Measurements from ENCODE around the gene CEP76. TPM values are rescaled to one million over a fixed set of nuclear protein-coding genes. Genes with fewer than 3 reads are reported as not detected.
"Not testable (repeated sequence)": the region's sequence is repeated elsewhere in the genome, so short reads cannot be mapped to it uniquely, and the experiment has no call there.

CEP76 gene
- polyA plus RNA-seq, 1 donor = 7.0 TPM

- H3K36me3 ChIP-seq (ENCODE audit: control insufficient read depth, insufficient read depth, low read length); DNase-seq; H3K4me3 ChIP-seq (ENCODE audit: low read length); H3K27ac ChIP-seq (ENCODE audit: low read length); H3K4me1 ChIP-seq (ENCODE audit: control insufficient read depth, insufficient read depth, low read length); H3K9me3 ChIP-seq (ENCODE audit: control insufficient read depth, low read depth, low read length); H3K27me3 ChIP-seq (ENCODE audit: control insufficient read depth, insufficient read depth, low read length): not testable (repeated sequence)
- no CpG with 5 or more reads among the region's 3 CpGs for WGBS (ENCODE audit: insufficient coverage, low lambda C conversion rate)
Observed at GRCh38 chr18:12627199-12627598, 75.3 kb downstream of the CEP76 start.

- Histone ChIP-seq H3K9me3 (ENCODE audit: control insufficient read depth, low read depth, low read length) (no peaks in the 10 kb centered on the region), H3K36me3 (ENCODE audit: control insufficient read depth, insufficient read depth, low read length) (no peaks in the 10 kb centered on the region), H3K4me3 (ENCODE audit: low read length) (no peak overlapping the region), H3K27ac (ENCODE audit: low read length) (no peak overlapping the region), H3K4me1 (ENCODE audit: control insufficient read depth, insufficient read depth, low read length) (no peaks in the 10 kb centered on the region), H3K27me3 (ENCODE audit: control insufficient read depth, insufficient read depth, low read length) (no peaks in the 10 kb centered on the region)
- 78% methylated on average over 1 of the region's 4 CpGs for WGBS (ENCODE audit: insufficient coverage, low lambda C conversion rate)
- DNase-seq = peak in 1 of 2 donors; percentile 4
Observed at GRCh38 chr18:12625241-12625640, 77.3 kb downstream of the CEP76 start.

Other genes with a start within 250 kb of the CEP76 start
- gene SPIRE1, start 44.6 kb downstream of the CEP76 start, polyA plus RNA-seq = 6.7 TPM
- 81.6 TPM for gene PSMG2, start 319 bp upstream of the CEP76 start, polyA plus RNA-seq
- 55.3 TPM for gene PTPN2, start 181.5 kb upstream of the CEP76 start, polyA plus RNA-seq
- gene SEH1L, start 245.3 kb upstream of the CEP76 start, polyA plus RNA-seq = 32.2 TPM

Measured in large intestine (tissue), 3 donors.